Tibial artery (tissue), 4 donors: Measurements from ENCODE around the gene RNF208.

Source experiments
- DNase-seq, 2 donors: peaks; one replicate each; pipeline ENCODE4 v3.0.0-alpha.2; 2019
- H3K27ac ChIP-seq, 2 donors: fragments of 200-600 bp; sonication (generic) in 1 of 2; 1 replicate in 1 of 2; 2 replicates in 1 of 2; pipeline ENCODE4 v1.5.1; 2018 to 2019; ENCODE audit warnings: mild to moderate bottlenecking in 1 of 2
- H3K27me3 ChIP-seq, 2 donors: fragments of 200-600 bp; sonication (generic) in 1 of 2; one replicate each; pipeline versions ENCODE4 v1.5.1 to v1.6.0; 2016 to 2019
- H3K36me3 ChIP-seq, 3 donors: fragments of 200-600 bp; sonication (generic) in 2 of 3; one replicate each; pipeline ENCODE4 v1.5.1; 2016 to 2019; ENCODE audit warnings: mild to moderate bottlenecking in 2 of 3
- H3K4me1 ChIP-seq, 4 donors: fragments of 200-600 bp; sonication (generic) in 2 of 4; 1 replicate in 3 of 4; 2 replicates in 1 of 4; pipeline ENCODE4 v1.5.1; 2016 to 2019
- H3K4me3 ChIP-seq, 2 donors: fragments of 200-600 bp; sonication (generic) in 1 of 2; 1 replicate in 1 of 2; 2 replicates in 1 of 2; pipeline ENCODE4 v1.5.1; 2018 to 2019; ENCODE audit warnings: mild to moderate bottlenecking in 2 of 2
- H3K9me3 ChIP-seq, 3 donors: fragments of 200-600 bp; sonication (generic) in 1 of 3; one replicate each; pipeline ENCODE4 v1.5.1; 2016 to 2019
- CTCF ChIP-seq, 2 experiments: fragments of 200-600 bp in 1 of 2; fragments of 450-650 bp in 1 of 2; IDR thresholded peaks; one replicate each; pipeline ENCODE4 v1.5.1; 2017 to 2019; ENCODE audit warnings: antibody characterized with exemption in 2 of 2, mild to moderate bottlenecking in 1 of 2, moderate library complexity in 1 of 2
- intact Hi-C: fragments of 100-400 bp; cut with DNase I; formaldehyde crosslinking; loops from one replicate; pipeline ENCODE4 v1.15.0; 2023; ENCODE audit warnings: low total_unique reads

The RNF208 gene

GRCh38 chr9:137195525-137196220 is 26.4 kb downstream of the RNF208 start:
- Histone ChIP-seq H3K4me1 (peaks cover 4 to 58% (median 24%) of the 10 kb centered on the region in 4 donors), H3K27me3 (no peaks in the 10 kb centered on the region), H3K9me3 (no peaks in the 10 kb centered on the region), H3K27ac (no peak overlapping the region), H3K4me3 (no peak overlapping the region), H3K36me3 (peaks cover under 1 to 19% (median 12%) of the 10 kb centered on the region in 3 donors)
- no peak for DNase-seq
- intact Hi-C loops: no loop called here
- TF ChIP-seq CTCF (IDR thresholded peaks at IDR 0.05): no peak

DNA sequence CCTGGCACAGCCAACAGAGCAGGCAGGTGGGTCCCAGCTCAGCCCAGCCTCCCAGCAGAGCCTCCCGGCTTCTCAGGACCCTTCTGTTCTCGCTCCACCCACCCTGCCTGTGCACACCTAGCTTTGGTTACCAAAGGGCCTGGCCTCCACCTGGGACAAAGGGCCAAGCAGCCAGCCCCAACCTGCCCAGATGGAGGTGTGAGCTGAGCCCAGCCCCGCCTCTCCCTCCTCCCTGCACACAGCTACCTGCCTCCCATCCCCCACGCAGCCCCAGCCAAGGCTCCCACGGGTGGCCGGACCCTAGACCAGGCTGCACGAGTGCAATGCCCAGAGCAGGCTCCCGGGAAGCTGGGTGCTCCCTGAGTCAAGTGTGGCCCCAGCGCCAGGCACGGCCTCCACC is 27.1 kb downstream of the RNF208 start:
- no peaks in the 10 kb centered on the region for H3K27me3 ChIP-seq
- no peak overlapping the region for H3K27ac ChIP-seq
- intact Hi-C loops: no loop called here
- no peak for DNase-seq
- no peaks in the 10 kb centered on the region for H3K9me3 ChIP-seq
- H3K4me3 ChIP-seq: no peak overlapping the region
- H3K36me3 ChIP-seq: peaks cover 6 to 27% (median 20%) of the 10 kb centered on the region in 3 donors
- H3K4me1 ChIP-seq: peaks cover 7 to 66% (median 31%) of the 10 kb centered on the region in 4 donors
- TF ChIP-seq CTCF (IDR thresholded peaks at IDR 0.05): no peak

DNA sequence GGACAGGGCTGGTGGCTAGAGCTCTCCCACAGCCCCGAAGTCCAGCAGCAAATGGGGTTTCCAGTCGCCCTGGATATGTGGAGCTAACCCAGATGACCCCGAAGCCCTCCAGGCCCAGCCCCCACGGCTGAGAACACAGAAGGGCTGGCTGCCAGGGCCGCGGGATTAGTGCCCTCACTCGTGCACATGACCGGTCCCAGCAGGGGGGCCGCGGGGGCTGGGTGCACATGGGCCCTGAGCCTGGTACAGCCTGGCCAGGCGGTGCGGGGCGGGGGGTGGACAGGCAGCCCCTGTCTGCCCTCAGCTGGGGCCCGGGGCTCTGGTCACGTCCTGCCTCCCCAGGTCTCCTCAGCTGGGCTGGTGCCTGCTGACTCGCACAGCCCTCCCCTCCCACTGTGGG is 27.7 kb downstream of the RNF208 start:
- no peak for DNase-seq
- Histone ChIP-seq H3K27ac (no peak overlapping the region), H3K36me3 (peaks cover 6 to 29% (median 21%) of the 10 kb centered on the region in 3 donors), H3K4me1 (peaks cover 10 to 66% (median 31%) of the 10 kb centered on the region in 4 donors), H3K4me3 (no peak overlapping the region), H3K27me3 (no peaks in the 10 kb centered on the region), H3K9me3 (no peaks in the 10 kb centered on the region)
- no peak for TF ChIP-seq CTCF (IDR thresholded peaks at IDR 0.05)
- intact Hi-C loops: no loop called here

DNA sequence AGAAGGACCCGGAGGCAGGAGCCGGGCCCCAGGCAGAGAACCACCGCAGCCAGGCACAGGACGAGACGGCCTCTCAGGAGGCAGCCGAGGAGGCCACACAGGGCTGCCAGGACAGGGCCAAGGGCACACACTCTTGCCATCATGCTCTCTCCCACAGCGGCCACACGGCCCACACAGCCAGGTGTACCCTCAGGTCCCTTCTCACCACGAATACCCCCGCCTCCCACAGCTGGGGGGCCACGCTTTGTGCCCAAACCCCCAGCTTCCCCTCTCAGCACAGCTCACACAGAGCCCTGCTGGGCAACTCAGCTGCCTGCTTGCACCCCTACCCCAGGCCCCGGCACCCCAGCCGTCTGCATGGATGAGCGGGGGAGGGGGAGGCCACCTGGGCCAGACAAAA is 28.3 kb downstream of the RNF208 start:
- TF ChIP-seq CTCF (IDR thresholded peaks at IDR 0.05): no peak
- peaks cover 8 to 63% (median 29%) of the 10 kb centered on the region in 4 donors for H3K4me1 ChIP-seq
- intact Hi-C loops: no loop called here
- no peaks in the 10 kb centered on the region for H3K27me3 ChIP-seq
- peaks cover 6 to 29% (median 21%) of the 10 kb centered on the region in 3 donors for H3K36me3 ChIP-seq
- DNase-seq: no peak
- no peak overlapping the region for H3K4me3 ChIP-seq
- no peaks in the 10 kb centered on the region for H3K9me3 ChIP-seq
- no peak overlapping the region for H3K27ac ChIP-seq

DNA sequence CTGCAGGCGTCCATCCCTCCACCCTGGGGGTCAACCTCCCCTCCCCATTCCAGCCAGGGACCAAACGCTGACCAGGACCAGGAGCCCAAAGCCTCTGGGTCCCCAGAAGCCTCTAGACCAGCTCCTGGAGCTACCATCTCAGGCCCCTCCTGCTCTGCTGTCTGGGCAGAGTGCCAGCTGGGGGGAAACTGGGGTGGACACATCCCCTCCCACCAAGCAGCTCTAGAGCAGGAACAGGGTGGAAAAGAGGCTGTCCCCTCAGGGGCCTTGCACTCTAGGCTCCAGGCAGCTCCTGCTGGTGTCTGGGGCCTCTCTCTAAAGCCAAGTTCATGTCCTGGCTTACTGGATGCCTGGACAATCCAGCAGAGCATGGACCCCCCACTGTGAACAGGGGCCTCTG is 29.2 kb downstream of the RNF208 start:
- Histone ChIP-seq H3K4me3 (no peak overlapping the region), H3K9me3 (no peaks in the 10 kb centered on the region), H3K27ac (no peak overlapping the region), H3K4me1 (peaks cover 8 to 56% (median 22%) of the 10 kb centered on the region in 4 donors), H3K27me3 (no peaks in the 10 kb centered on the region), H3K36me3 (peaks cover 6 to 29% (median 21%) of the 10 kb centered on the region in 3 donors)
- TF ChIP-seq CTCF (IDR thresholded peaks at IDR 0.05): no peak
- intact Hi-C loops: no loop called here
- DNase-seq: no peak
